Erythroblast (primary cell): ENCODE results near the gene GPC4.

Source experiments
- GATA1 ChIP-seq: IDR thresholded peaks from 2 replicates; pipeline ENCODE4 v1.6.1; 2011; ENCODE audit warnings: low read depth, mild to moderate bottlenecking, control low read depth, low read length, moderate library complexity
- POLR2A ChIP-seq: IDR thresholded peaks from 2 replicates; pipeline ENCODE4 v1.6.1; 2011; ENCODE audit warnings: mild to moderate bottlenecking, low read length

GRCh38 chrX:133405498-133406185, 9.6 kb downstream of the GPC4 start:
- TF ChIP-seq POLR2A (no peak), GATA1 (no peak)
